Tongue (tissue), 2 donors: ENCODE measurements around the gene CDC42EP3. TPM values are rescaled to one million over a fixed set of nuclear protein-coding genes. Genes with fewer than 3 reads are reported as not detected.

Experiments
- DNase-seq: peaks from one replicate; pipeline ENCODE4 v3.0.0-alpha.2; 2015
- total RNA-seq: library from RNA; depleted of rRNA; stranded (reverse); fragments of >200 nt; gene quantifications from one replicate; pipeline ENCODE4 v1.2.3, GENCODE V29; 2014

The CDC42EP3 gene, protein sequence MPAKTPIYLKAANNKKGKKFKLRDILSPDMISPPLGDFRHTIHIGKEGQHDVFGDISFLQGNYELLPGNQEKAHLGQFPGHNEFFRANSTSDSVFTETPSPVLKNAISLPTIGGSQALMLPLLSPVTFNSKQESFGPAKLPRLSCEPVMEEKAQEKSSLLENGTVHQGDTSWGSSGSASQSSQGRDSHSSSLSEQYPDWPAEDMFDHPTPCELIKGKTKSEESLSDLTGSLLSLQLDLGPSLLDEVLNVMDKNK
- total RNA-seq: 20.7 TPM

DNA sequence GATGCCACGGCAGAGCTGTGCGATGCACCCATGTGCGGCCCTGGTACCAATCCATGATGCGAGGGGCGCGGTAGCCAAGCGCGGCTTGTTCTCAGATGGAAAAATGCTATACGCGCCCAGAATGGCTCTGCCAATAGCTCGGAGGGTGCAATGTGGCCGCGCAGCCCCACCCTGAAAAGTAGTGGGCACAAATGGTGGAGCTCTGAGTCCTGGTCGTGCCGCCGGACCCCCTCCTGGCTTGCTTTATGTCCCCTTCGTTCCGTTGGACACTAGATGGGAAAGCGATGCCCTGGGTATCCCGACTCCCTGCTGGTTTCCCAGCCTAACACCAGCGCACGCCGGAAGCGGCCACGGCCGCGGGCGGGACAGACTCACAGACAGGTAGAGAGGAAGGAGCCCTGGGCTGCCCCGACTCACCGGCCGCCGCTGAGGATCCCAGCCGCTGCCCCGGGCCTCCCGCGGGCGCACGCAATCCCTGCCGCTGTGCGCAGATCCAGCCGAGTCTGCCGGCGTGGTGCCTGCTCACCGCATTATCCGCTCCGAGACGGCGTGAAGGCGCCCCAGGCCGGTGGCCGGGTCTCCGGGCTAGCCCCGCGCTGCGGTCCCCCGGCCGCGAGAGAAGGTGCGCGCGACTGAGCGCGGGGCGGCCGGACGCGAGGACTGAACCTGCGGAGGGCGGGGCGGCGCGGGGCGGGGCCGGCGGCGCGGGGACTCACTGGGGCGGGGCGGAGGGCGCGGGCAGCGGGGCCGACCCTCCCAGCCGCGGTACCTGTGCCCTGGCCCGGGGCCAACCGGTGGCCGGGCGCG is at the start of gene CDC42EP3:
CDC42EP3 (minus strand) TSS at position 634 of the 807 bp plus-strand sequence. CDS start 25,055 bp downstream, outside the sequence.
- DNase-seq: peak; percentile 71

DNA sequence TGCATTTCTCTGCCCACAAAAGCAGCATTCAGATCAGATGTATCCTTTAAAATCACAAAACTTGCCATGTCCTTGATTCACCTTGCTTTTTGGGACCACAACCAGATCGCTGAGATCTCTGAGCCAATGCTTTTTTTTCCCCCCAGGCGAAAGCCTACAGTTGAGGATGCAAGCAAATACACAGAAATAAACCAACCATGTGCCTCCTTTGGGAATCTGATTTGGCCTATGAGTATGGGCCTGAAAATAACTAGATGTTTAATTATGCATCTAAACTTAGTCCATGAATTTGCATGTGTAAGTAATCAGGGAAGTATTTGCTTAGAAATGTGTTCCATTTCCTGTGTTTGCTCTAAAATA is 49.7 kb upstream of the CDC42EP3 start:
- DNase-seq: peak; percentile 75

DNA sequence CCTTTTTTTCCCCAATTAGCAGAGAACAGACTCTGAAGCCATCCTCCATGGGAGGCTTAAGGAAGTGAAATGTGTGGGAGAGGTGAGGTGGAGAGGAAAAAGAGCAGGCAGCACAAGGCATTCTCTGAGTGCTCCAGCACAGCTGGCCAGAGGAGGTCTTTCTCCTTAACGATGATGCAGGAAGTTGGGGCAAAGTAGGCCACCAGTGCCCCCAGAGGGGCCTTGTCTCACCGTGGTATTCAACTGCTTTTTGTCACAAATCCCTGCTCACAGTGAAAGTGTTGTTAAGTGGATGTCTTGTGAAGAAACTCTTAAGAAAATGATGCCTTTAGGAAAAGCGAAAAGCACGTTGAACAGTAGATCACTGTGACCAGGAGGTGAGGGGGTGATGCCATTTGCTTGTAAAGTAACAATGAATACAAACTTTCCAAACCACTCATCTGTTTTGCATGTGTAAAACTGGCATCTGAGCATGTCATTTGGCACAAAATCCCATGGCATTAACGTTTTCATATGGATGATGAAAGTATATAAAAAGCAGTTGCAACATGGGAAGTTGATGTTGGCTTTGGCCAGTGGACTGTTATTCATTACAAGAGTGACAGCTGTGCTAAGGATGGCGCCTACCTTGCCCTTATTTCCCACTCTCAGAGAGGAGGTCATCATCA is 49.2 kb upstream of the CDC42EP3 start:
- peak; percentile 52 for DNase-seq

DNA sequence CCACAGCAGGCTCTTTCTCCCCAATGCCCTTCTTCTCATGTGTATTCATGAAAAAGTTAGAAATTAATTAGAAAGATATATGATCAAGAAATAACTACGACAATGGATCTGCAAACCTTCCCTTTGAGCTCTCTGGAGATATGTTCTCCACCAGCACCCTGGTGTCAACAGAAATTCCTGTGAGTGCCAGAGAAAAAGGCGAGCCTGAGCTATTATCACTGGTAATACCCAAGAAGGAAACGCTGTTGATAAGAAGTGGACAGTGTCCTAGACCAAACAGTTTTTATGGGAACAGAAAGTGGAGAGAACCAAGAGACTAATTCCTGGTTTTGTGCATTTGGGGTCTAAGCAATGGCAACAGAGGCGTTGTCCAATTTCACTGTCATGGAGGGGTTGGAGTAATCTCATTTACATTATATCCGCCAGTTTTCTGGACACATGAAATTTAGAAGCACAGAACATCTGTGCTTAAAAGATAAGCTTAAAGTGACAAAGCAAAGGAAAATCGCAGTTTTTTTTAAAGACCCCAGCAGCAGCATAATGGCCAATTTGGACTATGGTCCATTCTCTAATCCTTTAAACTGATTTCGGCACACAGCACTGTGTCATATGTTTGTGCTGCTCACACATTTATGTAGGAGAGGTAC is 47.2 kb upstream of the CDC42EP3 start:
- DNase-seq: no peak

DNA sequence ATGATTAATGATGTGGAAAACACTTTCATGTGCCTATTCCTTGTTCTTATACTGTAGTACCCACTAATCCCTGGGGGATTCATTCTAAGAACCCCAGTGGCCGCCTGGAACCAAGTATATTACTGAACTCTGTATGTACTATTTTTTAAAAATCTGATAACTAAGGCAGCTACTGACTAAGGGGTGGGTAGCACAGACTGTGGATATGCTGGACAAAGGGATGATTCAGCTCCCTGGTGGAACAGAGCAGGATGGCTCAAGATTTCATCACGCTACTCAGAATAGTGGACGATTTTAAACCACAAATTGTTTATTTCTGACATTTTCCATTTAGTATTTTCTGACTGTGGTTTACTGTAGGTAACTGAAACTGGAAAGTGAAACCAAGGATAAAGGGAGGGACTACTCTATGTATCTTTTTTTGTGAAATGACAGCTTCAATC is 41.8 kb upstream of the CDC42EP3 start:
- DNase-seq: no peak

DNA sequence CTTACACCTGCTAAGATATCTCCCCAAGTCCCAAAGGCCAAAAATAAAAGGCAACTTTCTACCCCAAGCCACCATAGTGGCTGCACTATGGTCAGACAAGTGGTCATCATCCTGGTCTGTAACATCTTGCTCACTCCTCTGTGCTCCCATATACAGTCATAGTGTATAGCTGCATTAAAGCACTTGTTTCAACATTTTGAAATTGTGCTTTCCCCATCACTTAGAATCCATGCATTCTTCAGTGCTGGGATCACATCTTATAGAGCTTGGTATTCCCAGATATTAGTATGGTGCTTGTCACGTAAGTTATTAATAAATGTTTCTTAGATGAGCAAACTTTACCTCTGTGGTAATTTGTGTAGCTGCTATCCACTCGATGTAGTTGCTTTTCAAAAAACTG is 40.4 kb upstream of the CDC42EP3 start:
- DNase-seq: no peak

DNA sequence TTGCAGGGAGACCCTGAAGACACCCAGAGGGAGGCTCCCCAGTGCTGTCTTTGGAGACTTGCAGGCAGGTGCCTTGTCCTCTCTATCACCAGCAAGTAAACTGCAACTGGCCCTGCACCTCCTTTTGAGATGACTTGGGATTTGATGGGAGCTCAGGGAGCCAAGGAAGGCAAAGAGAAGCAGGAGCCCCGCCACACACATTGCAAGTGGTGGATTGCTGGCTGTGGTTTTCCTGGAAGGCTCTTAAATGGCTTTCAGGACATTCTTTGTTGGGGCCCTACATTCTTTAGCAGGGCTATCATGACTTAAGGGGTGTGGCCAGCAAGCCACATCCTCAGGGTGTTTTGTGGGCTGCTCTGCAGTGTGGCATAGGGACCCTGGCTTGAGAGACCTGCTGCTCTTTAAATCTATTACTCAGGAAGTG is 39.9 kb upstream of the CDC42EP3 start:
- no peak for DNase-seq

DNA sequence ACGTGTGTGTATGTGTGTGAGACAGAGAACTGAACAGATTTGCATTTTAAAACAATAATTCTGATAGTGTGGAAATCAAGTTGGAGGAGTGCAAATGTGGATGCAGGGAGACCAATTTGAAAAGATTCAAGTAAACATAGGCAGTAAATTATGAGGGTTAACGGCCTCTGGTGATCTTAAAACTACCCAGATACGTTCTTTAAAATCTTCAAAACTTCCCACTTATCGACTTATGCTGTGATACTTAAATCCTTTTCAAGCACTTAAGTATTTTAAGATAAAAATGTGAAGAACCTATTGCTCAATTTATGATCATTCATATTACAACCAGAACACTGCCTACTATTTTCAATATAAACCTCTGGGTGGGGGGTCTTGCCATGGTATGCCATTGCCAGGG is 37.7 kb upstream of the CDC42EP3 start:
- DNase-seq: no peak

DNA sequence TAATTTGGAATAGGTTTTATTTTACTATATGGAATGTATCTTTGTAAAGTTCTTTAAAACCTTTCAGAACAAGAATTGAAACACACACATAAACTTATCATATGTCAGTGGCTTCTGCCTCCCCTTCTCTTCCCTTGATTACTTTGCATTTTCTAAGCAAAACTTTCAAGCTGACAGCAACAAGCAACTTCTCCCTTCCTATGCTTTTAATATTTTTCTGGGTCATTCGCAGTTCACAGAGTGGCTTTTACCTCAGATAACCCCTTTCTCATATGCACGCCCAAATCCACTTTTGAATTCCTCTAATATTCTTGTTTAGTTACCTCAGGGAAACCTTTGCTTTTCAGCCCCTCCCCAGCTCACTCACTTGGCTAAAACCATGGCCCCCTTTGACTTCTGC is 36.7 kb upstream of the CDC42EP3 start:
- no peak for DNase-seq

DNA sequence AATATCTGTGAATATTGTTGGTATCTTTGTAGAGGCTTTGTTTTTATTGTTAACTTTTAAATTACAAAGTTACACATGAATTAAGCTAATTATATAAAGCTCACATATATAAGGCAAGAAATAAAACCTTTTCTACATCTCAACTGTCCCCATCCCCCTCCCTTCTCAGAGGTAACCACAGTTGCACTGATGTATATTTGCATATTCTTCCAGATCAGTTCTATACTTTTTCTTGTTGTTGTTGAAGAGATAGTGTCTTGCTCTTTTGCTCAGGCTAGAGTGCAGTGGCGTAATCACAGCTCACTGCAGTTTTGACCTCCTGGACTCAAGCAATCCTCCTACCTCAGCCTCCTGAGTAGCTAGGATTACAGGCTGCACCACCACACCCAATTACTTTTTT is 36.0 kb upstream of the CDC42EP3 start:
- no peak for DNase-seq

DNA sequence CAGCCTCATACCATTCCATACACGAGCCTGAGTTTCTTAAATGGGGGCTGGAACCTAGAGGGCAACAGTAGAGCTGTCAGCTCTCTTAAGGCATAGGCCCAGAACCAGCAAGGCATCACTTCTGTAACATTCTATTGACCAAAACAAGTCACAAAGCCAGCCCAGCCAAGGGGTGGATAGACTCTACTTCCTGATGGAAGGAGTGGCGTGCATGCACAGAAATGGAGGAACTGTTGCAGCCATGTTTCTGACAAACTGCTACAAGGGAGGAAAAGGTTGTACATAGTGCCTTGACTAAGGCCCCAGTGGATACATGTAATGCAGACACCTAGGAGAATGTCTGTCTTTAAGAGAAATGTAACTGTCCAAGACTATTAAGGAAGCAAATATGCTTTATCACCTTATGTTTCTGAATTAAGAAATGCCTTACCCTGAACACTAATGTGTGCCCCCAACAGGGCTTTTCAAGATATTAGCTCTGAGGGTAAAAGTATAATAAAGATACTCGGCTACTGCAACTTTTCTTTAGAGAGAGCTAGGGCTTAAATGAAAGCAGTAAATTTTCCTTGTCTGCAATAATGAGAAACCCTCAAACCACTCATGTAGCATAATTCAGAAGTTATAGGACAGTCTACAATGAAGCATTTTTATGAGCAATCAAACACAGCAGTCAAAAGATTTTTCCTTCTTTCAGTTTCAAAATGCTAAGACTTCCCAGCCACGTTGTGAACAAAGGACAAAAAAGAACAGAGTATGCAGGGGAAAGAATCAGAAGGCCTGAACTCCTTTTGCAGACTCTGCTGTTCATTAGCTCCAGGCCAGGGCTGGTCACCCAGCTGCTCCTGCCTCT is 35.1 kb upstream of the CDC42EP3 start:
- DNase-seq: no peak

DNA sequence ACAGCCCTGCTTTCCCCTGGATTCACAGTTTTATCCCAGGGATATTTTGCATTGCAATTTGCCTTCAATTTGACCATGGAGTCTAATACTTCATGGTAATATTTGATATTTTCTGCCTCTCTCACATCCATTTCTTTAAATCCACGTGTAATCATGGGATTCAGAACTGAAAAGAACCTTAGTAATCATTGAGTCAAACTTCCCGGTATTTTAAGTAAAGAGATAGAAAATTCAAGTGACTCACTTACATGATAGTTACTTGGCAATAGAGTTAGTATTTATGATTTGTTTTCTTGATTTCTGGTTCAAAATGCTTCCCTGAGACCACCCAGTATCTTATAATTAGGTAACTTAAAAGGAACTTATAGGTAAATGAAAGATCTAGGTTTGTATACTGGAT is 33.7 kb upstream of the CDC42EP3 start:
- no peak for DNase-seq

DNA sequence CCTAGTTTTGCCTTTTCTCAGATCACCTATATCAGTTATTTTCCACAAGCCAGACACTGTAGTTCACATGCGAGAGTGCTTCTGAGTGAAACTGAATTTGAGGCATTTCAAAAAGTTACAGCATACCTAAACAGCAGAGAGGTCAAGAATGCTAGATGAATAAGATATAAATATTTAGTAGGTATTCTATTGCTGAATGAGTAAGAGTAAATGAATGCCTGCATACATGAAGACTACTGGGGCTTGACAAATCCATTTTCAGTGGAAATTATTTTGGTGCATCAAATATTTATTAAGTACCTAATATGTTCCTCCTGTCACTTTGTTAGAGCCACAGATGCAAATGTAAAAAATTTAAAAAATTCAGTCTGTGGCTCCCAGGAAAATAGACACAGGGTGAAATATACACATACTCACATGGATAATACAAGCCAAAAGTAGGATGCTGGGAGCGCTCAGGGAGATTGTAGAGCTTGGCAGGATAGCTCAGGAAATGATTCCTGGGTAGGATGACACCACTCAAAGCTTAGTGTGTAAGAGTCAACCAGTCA is 27.6 kb upstream of the CDC42EP3 start:
- DNase-seq: no peak

DNA sequence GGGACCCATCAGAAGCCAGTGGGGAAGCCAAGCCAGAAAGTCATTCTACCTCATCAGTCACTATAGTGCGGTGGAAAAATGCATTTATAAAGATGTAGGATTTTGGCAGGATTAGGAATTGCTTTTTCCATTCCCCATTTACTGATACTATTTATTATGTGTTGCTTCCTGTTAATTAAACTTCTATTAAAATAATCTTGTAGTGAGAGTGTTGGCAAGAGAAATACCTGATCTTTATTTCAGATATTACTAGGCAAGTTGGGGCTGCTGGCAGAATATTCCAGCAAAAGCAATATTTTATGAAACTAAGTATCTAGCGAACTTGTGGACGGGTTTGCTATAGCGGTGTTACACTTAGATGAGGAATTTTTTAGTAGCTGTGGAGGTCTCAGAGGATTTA is 23.9 kb upstream of the CDC42EP3 start:
- no peak for DNase-seq

DNA sequence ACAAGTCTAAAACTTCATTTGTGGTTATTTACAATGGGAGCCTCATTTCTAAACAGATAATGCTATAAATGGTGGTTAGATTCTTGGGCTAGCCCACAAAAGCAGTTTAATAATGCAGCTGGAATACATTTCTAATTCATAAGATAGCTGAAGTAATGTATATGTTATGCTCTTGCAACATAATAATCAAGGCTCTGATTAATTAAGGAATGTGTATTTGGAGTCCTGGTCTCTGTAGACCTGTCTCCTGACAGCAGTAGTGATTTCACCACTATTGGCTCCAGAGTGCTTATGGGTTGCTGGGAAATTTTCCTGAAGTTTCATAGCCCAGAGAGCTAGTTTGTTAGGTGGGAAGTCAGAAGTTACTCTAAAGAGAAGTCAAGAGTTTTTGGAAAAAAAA is 21.3 kb upstream of the CDC42EP3 start:
- DNase-seq: no peak

DNA sequence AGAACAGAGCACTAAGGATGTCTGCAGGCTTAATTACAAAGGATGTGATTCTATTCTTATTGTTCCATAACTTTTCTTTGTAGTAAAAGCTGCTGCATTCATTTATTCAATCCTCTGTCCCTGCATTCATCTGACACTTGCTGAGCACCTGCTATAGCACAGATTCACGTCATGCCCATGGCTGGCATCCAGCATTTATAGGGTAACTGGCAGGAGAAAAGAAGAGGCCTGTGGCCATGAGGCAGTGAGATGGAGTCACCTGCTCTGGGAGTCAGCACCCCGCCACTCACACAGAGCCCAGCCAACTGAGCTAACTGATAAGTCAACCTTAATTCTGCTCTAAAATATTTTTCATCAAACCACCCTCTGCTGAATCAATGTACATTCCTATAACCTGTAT is 18.3 kb upstream of the CDC42EP3 start:
- peak; percentile 66 for DNase-seq

DNA sequence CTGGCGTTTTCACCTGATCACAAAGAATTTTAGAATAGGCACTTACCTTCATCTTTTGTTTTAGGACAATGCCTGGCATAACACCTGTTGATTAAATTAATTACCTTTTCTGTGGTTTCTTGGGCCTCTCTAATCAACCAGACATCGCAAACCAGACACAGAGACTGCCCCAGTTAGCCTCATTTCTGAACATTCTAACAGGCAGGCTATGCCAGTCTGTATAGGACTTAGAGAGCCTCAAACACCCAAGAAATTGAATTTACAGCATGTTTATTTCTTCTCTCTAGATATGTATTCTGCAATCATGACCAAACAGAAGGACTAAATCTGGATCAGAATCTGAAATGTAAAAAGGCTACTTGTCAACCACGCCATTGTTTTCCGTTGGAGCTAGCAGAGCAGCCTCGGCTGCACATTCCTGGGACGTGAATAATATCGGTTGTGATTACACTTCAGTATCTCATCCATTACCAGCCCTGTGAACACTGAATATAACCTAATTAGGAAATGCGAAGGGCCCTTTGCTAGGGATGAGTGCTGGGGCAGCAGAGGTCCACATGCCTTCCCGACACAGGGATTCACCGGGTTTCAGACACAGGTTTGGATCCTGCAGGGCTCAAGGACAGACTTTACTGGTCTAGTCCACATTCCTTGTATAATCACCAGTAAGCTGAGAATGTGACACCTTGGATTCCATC is 17.5 kb upstream of the CDC42EP3 start:
- DNase-seq: peak; percentile 36

DNA sequence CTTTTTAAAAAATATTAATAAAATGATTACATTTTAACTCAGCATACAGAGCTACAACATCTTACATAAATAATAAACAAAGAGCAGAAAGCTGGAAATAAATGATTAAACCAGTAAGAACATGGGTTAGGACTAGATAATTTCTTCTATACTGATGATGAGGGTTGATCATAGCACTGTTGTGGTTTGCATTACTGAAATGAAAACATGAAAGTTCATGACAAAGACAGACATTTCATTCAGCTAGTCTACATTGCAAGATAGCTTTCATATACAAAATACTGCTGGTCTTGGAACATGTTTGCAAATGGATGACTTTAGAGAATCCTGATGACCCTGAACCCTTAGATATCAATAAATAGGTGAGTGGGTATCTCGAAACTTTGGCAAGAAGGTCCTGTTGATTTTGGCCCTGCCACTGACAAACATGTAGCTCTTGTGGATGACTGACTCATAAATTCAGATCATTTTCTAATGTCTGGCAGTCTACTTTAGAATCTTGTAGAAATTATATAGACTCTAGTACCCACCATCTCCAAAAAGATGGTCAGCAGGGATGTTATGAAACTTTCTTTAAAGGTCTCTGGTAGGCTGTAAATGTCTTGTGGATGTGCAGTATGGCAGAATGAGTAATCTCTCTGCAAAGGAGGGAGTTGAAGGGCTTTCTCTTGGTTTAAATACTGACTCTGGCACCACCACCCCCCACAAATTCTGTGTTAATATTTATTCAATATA is 15.5 kb upstream of the CDC42EP3 start:
- DNase-seq: no peak

DNA sequence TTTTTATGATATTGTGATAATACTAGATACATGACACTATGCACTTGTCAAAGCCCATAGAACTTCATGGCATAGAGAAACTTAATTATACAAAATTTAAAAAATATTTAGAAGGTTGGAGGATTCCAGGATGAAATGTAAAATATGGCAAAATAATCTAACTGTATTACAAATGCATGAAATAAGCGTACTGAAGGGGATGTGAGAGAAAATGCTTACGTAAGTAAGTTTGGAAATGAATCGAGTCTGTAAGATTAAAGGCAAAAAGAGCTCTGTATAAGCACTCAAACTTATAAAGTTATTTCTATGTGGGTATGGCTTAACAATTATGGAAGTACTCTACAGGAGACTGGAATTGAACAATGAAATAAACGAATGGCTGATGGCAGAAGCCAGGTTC is 13.4 kb upstream of the CDC42EP3 start:
- no peak for DNase-seq
